Mesenchymal stem cell (in vitro differentiated cells and primary cell): ENCODE data around the gene GALNT4. TPM values are rescaled to one million over a fixed set of nuclear protein-coding genes. Genes with fewer than 3 reads are reported as not detected.

Experiments used
- DNase-seq: peaks from one replicate; pipeline ENCODE4 v3.0.0-alpha.2; 2013
- H2AFZ ChIP-seq: one replicate; pipeline ENCODE4 v1.6.1; 2013; ENCODE audit warnings: low read depth, mild to moderate bottlenecking, control low read depth, inconsistent platforms, low read length, moderate library complexity
- H2AK5ac ChIP-seq: 2 replicates; pipeline ENCODE4 v1.6.1; 2013; ENCODE audit warnings: low read length, moderate library complexity, mild to moderate bottlenecking, inconsistent platforms; ENCODE audit not compliant: severe bottlenecking
- H2BK120ac ChIP-seq: one replicate; pipeline ENCODE4 v1.6.1; 2013; ENCODE audit warnings: low read depth, mild to moderate bottlenecking, inconsistent platforms, low read length, moderate library complexity
- H2BK12ac ChIP-seq, 2 experiments: one replicate each; pipeline ENCODE4 v1.6.1; 2013; ENCODE audit warnings: inconsistent platforms in 2 of 2, low read length in 2 of 2, mild to moderate bottlenecking in 2 of 2, moderate library complexity in 2 of 2, control low read depth in 1 of 2
- H2BK15ac ChIP-seq: one replicate; pipeline ENCODE4 v1.6.1; 2013; ENCODE audit warnings: mild to moderate bottlenecking, low read depth, inconsistent platforms; ENCODE audit not compliant: poor library complexity, severe bottlenecking
- H2BK5ac ChIP-seq: 2 replicates; pipeline ENCODE4 v1.6.1; 2013; ENCODE audit warnings: low read depth, mild to moderate bottlenecking, low read length, control low read depth, inconsistent platforms; ENCODE audit not compliant: poor library complexity, severe bottlenecking
- H3K14ac ChIP-seq, 2 experiments: one replicate each; pipeline ENCODE4 v1.6.1; 2013; ENCODE audit warnings: inconsistent platforms in 2 of 2, low read length in 2 of 2, control low read depth in 1 of 2, mild to moderate bottlenecking in 1 of 2, moderate library complexity in 1 of 2
- H3K18ac ChIP-seq, 2 experiments: one replicate each; pipeline ENCODE4 v1.6.1; 2013; ENCODE audit warnings: inconsistent platforms in 2 of 2, low read length in 2 of 2, control low read depth in 1 of 2, low read depth in 1 of 2, mild to moderate bottlenecking in 1 of 2
- H3K23ac ChIP-seq, 2 experiments: one replicate each; pipeline ENCODE4 v1.6.1; 2013; ENCODE audit warnings: inconsistent platforms in 2 of 2, low read length in 2 of 2, mild to moderate bottlenecking in 2 of 2, moderate library complexity in 2 of 2, control low read depth in 1 of 2
- H3K27ac ChIP-seq: 2 replicates; pipeline ENCODE4 v1.5.1; 2013; ENCODE audit warnings: mild to moderate bottlenecking, moderate library complexity, low read length, control low read depth, inconsistent platforms; ENCODE audit not compliant: poor library complexity, severe bottlenecking
- H3K27me3 ChIP-seq, 2 experiments: 2 replicates each; pipeline versions ENCODE4 v1.6.1 to v1.7.0; 2013; ENCODE audit warnings: low read length in 2 of 2, mild to moderate bottlenecking in 2 of 2, moderate library complexity in 2 of 2, control low read depth in 1 of 2, inconsistent platforms in 1 of 2; ENCODE audit not compliant: control insufficient read depth in 1 of 2, insufficient read depth in 1 of 2
- H3K36me3 ChIP-seq, 2 experiments: 2 replicates each; pipeline versions ENCODE4 v1.6.1 to v1.7.0; 2013; ENCODE audit warnings: low read length in 2 of 2, control low read depth in 1 of 2, inconsistent platforms in 1 of 2, low read depth in 1 of 2, mild to moderate bottlenecking in 1 of 2; ENCODE audit not compliant: insufficient read depth in 2 of 2, control insufficient read depth in 1 of 2
- H3K4ac ChIP-seq, 2 experiments: one replicate each; pipeline ENCODE4 v1.6.1; 2013; ENCODE audit warnings: inconsistent platforms in 2 of 2, low read length in 2 of 2, mild to moderate bottlenecking in 2 of 2, moderate library complexity in 2 of 2, control low read depth in 1 of 2, low read depth in 1 of 2
- H3K4me1 ChIP-seq: 2 replicates; pipeline ENCODE4 v1.6.1; 2013; ENCODE audit warnings: low read depth, low read length, control low read depth; ENCODE audit not compliant: control insufficient read depth, insufficient read depth
- H3K4me2 ChIP-seq: 2 replicates; pipeline ENCODE4 v1.6.1; 2013; ENCODE audit warnings: low read length, mild to moderate bottlenecking, inconsistent platforms; ENCODE audit not compliant: poor library complexity, severe bottlenecking
- H3K4me3 ChIP-seq, 2 experiments: 2 replicates each; pipeline versions ENCODE4 v1.5.1 to v1.7.0; 2013; ENCODE audit warnings: low read length in 2 of 2, mild to moderate bottlenecking in 2 of 2, control low read depth in 1 of 2, low read depth in 1 of 2; ENCODE audit not compliant: insufficient read depth in 1 of 2
- H3K79me1 ChIP-seq: replicated peaks from 2 replicates; pipeline ENCODE4 v1.6.1; 2013; ENCODE audit warnings: mild to moderate bottlenecking, control low read depth, low read length, inconsistent platforms; ENCODE audit not compliant: poor library complexity, severe bottlenecking
- H3K9ac ChIP-seq: 2 replicates; pipeline ENCODE4 v1.7.0; 2013; ENCODE audit warnings: mild to moderate bottlenecking, low read length, moderate library complexity
- H3K9me3 ChIP-seq: 2 replicates; pipeline ENCODE4 v1.7.0; 2013; ENCODE audit warnings: mild to moderate bottlenecking, low read length; ENCODE audit not compliant: control insufficient read depth
- H4K8ac ChIP-seq: one replicate; pipeline ENCODE4 v1.6.1; 2013; ENCODE audit warnings: inconsistent platforms, mild to moderate bottlenecking, low read length, moderate library complexity
- H4K91ac ChIP-seq: one replicate; pipeline ENCODE4 v1.6.1; 2013; ENCODE audit warnings: mild to moderate bottlenecking, low read length, inconsistent platforms
- WGBS: methylation state at CpG from one replicate; pipeline ENCODE4 v1.1.7; 2013; ENCODE audit warnings: mixed read lengths; 5-methylcytosine and 5-hydroxymethylcytosine counted together
- polyA plus RNA-seq, 2 experiments: library from polyadenylated mRNA; stranded (reverse); fragments of 200-250 nt; gene quantifications; one replicate each; pipeline ENCODE4 v1.2.3, GENCODE V29; 2013

The GALNT4 gene
- 4.8 TPM for polyA plus RNA-seq (2013, experiment 1 of 2)
- 4.8 TPM for polyA plus RNA-seq (2013, experiment 2 of 2)

- peak within 1 kb of the TSS in 1 of 2 experiments; percentile 92 for H3K23ac ChIP-seq
- H3K14ac ChIP-seq = peak within 1 kb of the TSS in 1 of 2 experiments; percentile 95
- H3K4me1 ChIP-seq = peaks cover 5% of the 10 kb centered on the region
- H3K36me3 ChIP-seq = peaks cover 3 to 13% of the 10 kb centered on the region in 2 experiments
- H2BK12ac ChIP-seq = peak within 1 kb of the TSS in 1 of 2 experiments; percentile 69
- no peaks in the 10 kb centered on the region for H3K9me3 ChIP-seq
- peak within 1 kb of the TSS; percentile 84 for H2AFZ ChIP-seq
- H3K4me2 ChIP-seq = peak within 1 kb of the TSS; percentile 72
- WGBS = 2% methylated on average over 43 of the region's 43 CpGs
- H3K4me3 ChIP-seq = peak within 1 kb of the TSS; percentile 93 to 96
- H2BK5ac ChIP-seq = peak within 1 kb of the TSS; percentile 77
- peak within 1 kb of the TSS; percentile 77 for H2BK15ac ChIP-seq
- no peak within 1 kb of the TSS for H2AK5ac ChIP-seq
- peak within 1 kb of the TSS; percentile 94 for H3K9ac ChIP-seq
- H3K27ac ChIP-seq = peak within 1 kb of the TSS; percentile 70
- H4K91ac ChIP-seq = peak within 1 kb of the TSS; percentile 85
- peaks cover 9% of the 10 kb centered on the region for H3K79me1 ChIP-seq
- H3K18ac ChIP-seq = peak within 1 kb of the TSS; percentile 67 to 69
- H3K4ac ChIP-seq = peak within 1 kb of the TSS; percentile 46 to 84
- peak within 1 kb of the TSS; percentile 80 for H2BK120ac ChIP-seq
- DNase-seq = peak; percentile 92
- no peaks in the 10 kb centered on the region for H3K27me3 ChIP-seq
- peak within 1 kb of the TSS; percentile 95 for H4K8ac ChIP-seq
These were observed at the start of gene GALNT4 for GRCh38 chr12:89524541-89525304. TSS of gene GALNT4 (minus strand) at chr12:89524796. CDS start at chr12:89524549, 247 bp downstream.

- no peaks in the 10 kb centered on the region for H3K4me1 ChIP-seq
- H3K4me2 ChIP-seq = no peak overlapping the region
- no peak overlapping the region for H2BK5ac ChIP-seq
- no peak overlapping the region for H4K91ac ChIP-seq
- WGBS = 89% methylated on average over 4 of the region's 5 CpGs
- H2BK15ac ChIP-seq = no peak overlapping the region
- no peak overlapping the region for H3K18ac ChIP-seq
- no peak overlapping the region for H3K23ac ChIP-seq
- peak overlapping the region; percentile 31 for H2AK5ac ChIP-seq
- H3K27me3 ChIP-seq = no peaks in the 10 kb centered on the region
- no peaks in the 10 kb centered on the region for H3K79me1 ChIP-seq
- H4K8ac ChIP-seq = no peak overlapping the region
- H2AFZ ChIP-seq = no peak overlapping the region
- no peaks in the 10 kb centered on the region for H3K9me3 ChIP-seq
- no peak overlapping the region for H3K4ac ChIP-seq
- H3K14ac ChIP-seq = no peak overlapping the region
- no peak overlapping the region for H2BK120ac ChIP-seq
- no peak overlapping the region for H3K9ac ChIP-seq
- no peak overlapping the region for H3K4me3 ChIP-seq
- no peak for DNase-seq
- H3K27ac ChIP-seq = no peak overlapping the region
- no peak overlapping the region for H2BK12ac ChIP-seq
- H3K36me3 ChIP-seq = no peaks in the 10 kb centered on the region
These were observed 48.6 kb upstream of the GALNT4 start for GRCh38 chr12:89573051-89573810.

DNA sequence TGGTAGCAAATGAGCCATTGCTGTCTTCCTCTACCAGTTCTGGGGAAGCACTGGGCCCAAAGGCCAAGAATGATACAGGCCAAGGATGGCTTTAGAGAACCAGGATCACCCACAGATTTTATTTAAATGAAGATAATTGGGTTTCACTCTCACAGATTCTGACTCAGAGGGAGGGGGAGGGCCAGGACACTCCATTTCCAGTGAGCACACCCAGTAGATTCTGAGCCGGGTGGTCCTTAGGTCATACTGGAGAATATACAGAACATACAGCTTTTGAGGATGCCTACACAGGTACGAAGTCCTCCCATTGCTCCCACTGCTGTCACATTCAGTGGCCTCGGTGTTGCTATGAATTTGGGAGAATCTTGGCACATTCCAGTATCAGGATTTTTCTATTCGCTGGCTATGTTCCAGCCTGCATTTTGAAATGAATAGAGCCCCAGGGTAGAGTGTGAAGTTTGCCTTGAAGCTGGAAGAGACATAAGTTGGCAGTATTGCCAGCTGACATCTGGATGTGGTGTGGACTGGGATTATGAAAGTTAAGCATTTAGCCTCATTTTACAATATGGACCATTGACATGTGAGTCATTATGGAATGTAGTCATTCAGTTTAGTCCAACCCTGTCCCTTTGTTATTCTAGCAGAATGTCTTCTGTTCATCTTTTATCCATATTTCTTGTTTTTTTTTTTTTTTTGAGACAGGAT, 47.0 kb upstream of the GALNT4 start:
- H2BK12ac ChIP-seq = no peak overlapping the region
- no peaks in the 10 kb centered on the region for H3K36me3 ChIP-seq
- no peak for DNase-seq
- WGBS = 94% methylated on average over 4 of the region's 4 CpGs
- H3K4me3 ChIP-seq = no peak overlapping the region
- H4K91ac ChIP-seq = no peak overlapping the region
- H3K18ac ChIP-seq = peak overlapping the region in 1 of 2 experiments; percentile 11
- no peaks in the 10 kb centered on the region for H3K27me3 ChIP-seq
- H3K14ac ChIP-seq = no peak overlapping the region
- H3K4ac ChIP-seq = no peak overlapping the region
- H3K27ac ChIP-seq = no peak overlapping the region
- H4K8ac ChIP-seq = no peak overlapping the region
- no peak overlapping the region for H2BK5ac ChIP-seq
- H2AFZ ChIP-seq = no peak overlapping the region
- no peak overlapping the region for H3K23ac ChIP-seq
- no peak overlapping the region for H2BK120ac ChIP-seq
- no peak overlapping the region for H3K4me2 ChIP-seq
- H3K9me3 ChIP-seq = no peaks in the 10 kb centered on the region
- H3K9ac ChIP-seq = no peak overlapping the region
- no peak overlapping the region for H2AK5ac ChIP-seq
- no peaks in the 10 kb centered on the region for H3K4me1 ChIP-seq
- no peaks in the 10 kb centered on the region for H3K79me1 ChIP-seq
- H2BK15ac ChIP-seq = no peak overlapping the region
